ENCODE data around the gene AFAP1L2. TPM values are rescaled to one million over a fixed set of nuclear protein-coding genes. Genes with fewer than 3 reads are reported as not detected.

AFAP1L2 gene
- total RNA-seq, 6 experiments from 2014 or later: 0.07 to 0.09 TPM; not detected in 4

DNA sequence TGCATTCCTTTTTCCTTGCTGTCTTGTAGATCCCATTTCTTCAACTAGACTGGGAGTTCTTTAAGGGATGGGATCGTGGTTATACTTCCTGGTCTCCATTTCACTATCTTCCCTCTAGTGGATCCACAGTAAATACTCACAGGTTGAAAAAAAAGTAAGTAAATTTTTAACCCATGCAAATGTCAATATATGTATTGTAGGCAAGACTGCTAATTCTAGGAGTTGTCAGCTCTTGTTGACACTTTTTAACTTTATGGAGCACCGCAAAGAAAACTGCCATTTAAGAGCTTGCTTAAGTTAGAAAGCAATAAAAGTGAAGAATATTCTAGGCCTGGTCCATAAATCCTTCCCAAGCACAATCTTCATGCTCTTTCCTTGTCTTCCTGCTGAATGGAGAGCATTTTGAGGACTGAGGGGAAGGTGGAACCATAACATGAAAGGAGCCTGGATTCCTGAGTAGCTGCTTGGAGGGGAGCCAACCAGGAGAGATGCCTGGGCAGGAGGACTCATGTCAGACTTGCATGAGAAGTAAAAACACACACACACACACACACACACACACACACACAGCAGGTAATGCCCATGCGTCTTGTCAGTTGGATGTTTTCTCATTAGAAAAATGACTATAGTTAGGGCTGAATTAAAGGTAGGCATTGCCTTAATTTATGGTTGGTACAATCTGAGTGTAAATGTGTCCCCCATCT is 133.1 kb downstream of the AFAP1L2 start:
- H3K4me1 Mint-ChIP-seq (ENCODE audit: low read depth): peaks cover 29% of the 10 kb centered on the region
- peaks cover 6% of the 10 kb centered on the region for H3K27me3 Mint-ChIP-seq (ENCODE audit: insufficient read depth)
- no peak overlapping the region for H3K4me3 Mint-ChIP-seq
- no peaks in the 10 kb centered on the region for H3K36me3 Mint-ChIP-seq (ENCODE audit: low read depth)
- no peak for DNase-seq
- TF ChIP-seq, protein P1, sequence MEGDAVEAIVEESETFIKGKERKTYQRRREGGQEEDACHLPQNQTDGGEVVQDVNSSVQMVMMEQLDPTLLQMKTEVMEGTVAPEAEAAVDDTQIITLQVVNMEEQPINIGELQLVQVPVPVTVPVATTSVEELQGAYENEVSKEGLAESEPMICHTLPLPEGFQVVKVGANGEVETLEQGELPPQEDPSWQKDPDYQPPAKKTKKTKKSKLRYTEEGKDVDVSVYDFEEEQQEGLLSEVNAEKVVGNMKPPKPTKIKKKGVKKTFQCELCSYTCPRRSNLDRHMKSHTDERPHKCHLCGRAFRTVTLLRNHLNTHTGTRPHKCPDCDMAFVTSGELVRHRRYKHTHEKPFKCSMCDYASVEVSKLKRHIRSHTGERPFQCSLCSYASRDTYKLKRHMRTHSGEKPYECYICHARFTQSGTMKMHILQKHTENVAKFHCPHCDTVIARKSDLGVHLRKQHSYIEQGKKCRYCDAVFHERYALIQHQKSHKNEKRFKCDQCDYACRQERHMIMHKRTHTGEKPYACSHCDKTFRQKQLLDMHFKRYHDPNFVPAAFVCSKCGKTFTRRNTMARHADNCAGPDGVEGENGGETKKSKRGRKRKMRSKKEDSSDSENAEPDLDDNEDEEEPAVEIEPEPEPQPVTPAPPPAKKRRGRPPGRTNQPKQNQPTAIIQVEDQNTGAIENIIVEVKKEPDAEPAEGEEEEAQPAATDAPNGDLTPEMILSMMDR (IDR thresholded peaks at IDR 0.05): no peak
- H3K9me3 Mint-ChIP-seq: no peaks in the 10 kb centered on the region
- peak overlapping the region; percentile 39; the same call in 1 of the 2 replicates for H3K27ac Mint-ChIP-seq

DNA sequence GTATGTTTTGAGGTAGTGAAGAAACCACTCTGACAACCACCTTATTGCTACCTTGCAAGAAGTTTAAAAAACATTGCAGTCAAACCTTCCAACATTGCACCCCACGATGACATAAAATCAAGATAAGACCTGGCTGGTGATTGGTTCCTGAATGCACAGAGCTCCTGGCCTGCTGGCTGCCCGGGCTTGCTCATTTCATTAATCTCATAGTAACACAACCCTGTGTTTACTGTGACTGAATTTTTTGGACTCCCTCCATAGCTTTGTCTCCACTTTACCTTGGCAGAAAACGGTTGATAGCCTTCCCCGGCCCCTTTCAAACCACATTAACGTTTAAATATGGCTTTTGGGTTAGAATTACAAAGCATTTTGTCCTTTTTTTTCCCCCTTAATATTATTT is 137.8 kb downstream of the AFAP1L2 start:
- Mint-ChIP-seq H3K4me1 (ENCODE audit: low read depth) (peaks cover 34% of the 10 kb centered on the region), H3K27ac (no peak overlapping the region), H3K9me3 (no peaks in the 10 kb centered on the region), H3K36me3 (ENCODE audit: low read depth) (no peaks in the 10 kb centered on the region), H3K27me3 (ENCODE audit: insufficient read depth) (peaks cover 6% of the 10 kb centered on the region), H3K4me3 (no peak overlapping the region)
- DNase-seq: peak; percentile 37
- TF ChIP-seq, protein P1 (IDR thresholded peaks at IDR 0.05): no peak

DNA sequence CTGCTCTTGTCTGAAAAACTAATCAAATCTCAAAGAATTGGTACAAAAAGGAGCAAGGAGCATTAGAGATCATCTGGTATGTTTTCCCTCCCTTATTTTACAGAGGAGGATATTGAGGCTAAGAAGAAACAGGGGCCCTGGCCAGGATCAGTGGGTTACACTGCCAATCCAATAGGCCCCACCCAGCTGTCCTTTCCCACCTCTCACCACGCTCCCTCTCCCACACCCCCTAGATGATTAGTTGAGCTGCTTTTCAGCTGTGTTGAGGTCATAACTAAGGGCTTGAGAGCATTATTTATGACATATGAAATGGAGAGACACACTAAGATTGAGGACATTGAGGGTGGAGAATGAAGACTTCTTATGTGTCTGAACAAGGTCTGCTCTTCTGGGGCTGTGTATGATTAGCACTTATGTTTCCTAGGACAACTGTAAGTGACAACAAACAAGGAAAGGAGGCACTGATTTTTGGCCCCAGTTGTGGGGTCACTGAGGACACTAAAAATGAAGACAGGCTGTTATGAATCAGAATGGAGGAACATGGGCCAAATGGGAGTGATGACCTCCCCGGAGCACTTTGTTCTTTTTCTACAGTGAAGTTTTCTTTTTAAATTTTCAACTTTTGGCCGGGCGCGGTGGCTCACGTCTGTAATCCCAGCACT is 138.8 kb downstream of the AFAP1L2 start:
- DNase-seq: no peak
- TF ChIP-seq, protein P1 (IDR thresholded peaks at IDR 0.05): no peak
- H3K9me3 Mint-ChIP-seq: no peaks in the 10 kb centered on the region
- H3K27me3 Mint-ChIP-seq (ENCODE audit: insufficient read depth): peaks cover 6% of the 10 kb centered on the region
- H3K27ac Mint-ChIP-seq: no peak overlapping the region
- no peak overlapping the region for H3K4me3 Mint-ChIP-seq
- peaks cover 34% of the 10 kb centered on the region for H3K4me1 Mint-ChIP-seq (ENCODE audit: low read depth)
- no peaks in the 10 kb centered on the region for H3K36me3 Mint-ChIP-seq (ENCODE audit: low read depth)

DNA sequence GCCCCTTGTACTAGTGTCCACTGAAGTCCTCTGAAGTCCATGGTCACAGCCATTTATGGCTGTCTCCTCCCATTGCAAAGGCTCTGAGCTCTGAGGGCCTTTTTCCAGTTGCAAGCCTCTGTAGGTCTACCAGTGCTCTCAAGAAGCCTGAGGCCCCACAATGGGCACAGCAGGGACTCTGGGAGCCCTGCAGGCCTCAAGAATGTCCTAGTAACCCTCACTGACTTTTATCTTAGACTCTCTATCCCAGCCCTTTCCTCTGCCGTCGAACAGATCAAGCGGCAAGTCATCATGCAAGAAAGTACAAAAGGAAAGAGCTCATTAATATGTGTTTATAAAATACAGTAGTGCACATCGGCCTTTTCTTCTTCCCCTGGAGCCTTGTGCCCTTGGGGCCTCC is 141.8 kb downstream of the AFAP1L2 start:
- Mint-ChIP-seq H3K27ac (no peak overlapping the region), H3K4me1 (ENCODE audit: low read depth) (peaks cover 59% of the 10 kb centered on the region), H3K4me3 (no peak overlapping the region), H3K9me3 (no peaks in the 10 kb centered on the region), H3K36me3 (ENCODE audit: low read depth) (no peaks in the 10 kb centered on the region), H3K27me3 (ENCODE audit: insufficient read depth) (peaks cover 2% of the 10 kb centered on the region; the same call in 1 of the 2 replicates)
- TF ChIP-seq, protein P1 (IDR thresholded peaks at IDR 0.05): no peak
- DNase-seq: no peak

DNA sequence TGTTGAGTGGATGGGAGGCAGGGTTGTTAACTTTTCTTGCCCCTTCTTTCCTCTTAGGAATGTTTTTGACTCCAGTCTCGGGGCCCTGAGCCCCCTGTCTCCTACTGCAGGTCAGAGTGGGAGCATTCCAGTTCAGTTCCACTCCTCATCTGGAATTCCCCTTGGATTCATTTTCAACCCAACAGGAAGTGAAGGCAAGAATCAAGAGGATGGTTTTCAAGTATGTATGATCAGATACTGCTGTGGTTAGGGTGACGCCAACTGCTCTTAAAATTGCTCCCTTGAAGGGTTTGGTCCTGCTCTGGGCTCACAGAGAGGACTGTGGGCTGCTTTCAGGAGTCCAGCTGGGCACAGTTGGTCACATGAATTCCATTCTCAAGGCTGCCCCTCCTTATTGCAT is 143.2 kb downstream of the AFAP1L2 start:
- peak; percentile 60 for DNase-seq
- TF ChIP-seq, protein P1 (IDR thresholded peaks at IDR 0.05): no peak
- Mint-ChIP-seq H3K9me3 (no peaks in the 10 kb centered on the region), H3K4me1 (ENCODE audit: low read depth) (peaks cover 67% of the 10 kb centered on the region), H3K27me3 (ENCODE audit: insufficient read depth) (peaks cover 2% of the 10 kb centered on the region; the same call in 1 of the 2 replicates), H3K36me3 (ENCODE audit: low read depth) (no peaks in the 10 kb centered on the region), H3K4me3 (no peak overlapping the region; the same call in 1 of the 2 replicates), H3K27ac (peak overlapping the region; percentile 64; the same call in 1 of the 2 replicates)

Measured in HFFc6 (cell line).